Posterior cingulate gyrus (tissue), 11 donors: Measurements from ENCODE around the gene MMAB.

ENCODE experiments used
- DNase-seq, 10 donors: peaks; one replicate each; pipeline versions ENCODE4 v3.0.0 to v3.0.0-alpha.2; 2020 to 2021; ENCODE audit warnings: mixed read lengths in 3 of 10
- intact Hi-C: fragments of 100-400 bp; cut with DNase I; formaldehyde crosslinking; loops from one replicate; pipeline ENCODE4 v1.15.1; 2023

MMAB gene

GRCh38 chr12:109566424-109566823 lies 6.9 kb downstream of the MMAB start:
- peak in 3 of 10 donors; percentile 19 to 61 (median 46) for DNase-seq
- intact Hi-C loops: no loop called here

GRCh38 chr12:109563291-109564284 lies 9.7 kb downstream of the MMAB start:
- intact Hi-C loops: no loop called here
- peak in 3 of 10 donors; percentile 59 to 71 (median 69) for DNase-seq

GRCh38 chr12:109562871-109563270 lies 10.4 kb downstream of the MMAB start:
- peak in 2 of 10 donors; percentile 53 to 54 for DNase-seq
- intact Hi-C loops: no loop called here

- intact Hi-C loops: no loop called here
- peak in 1 of 10 donors; percentile 59 for DNase-seq
These were observed 11.6 kb downstream of the MMAB start for GRCh38 chr12:109561711-109562030.

GRCh38 chr12:109560867-109561710 lies 12.2 kb downstream of the MMAB start:
- peak in 3 of 10 donors; percentile 56 to 81 (median 76) for DNase-seq
- intact Hi-C loops: no loop called here

GRCh38 chr12:109559601-109560000 lies 13.7 kb downstream of the MMAB start:
- peak in 3 of 10 donors; percentile 55 to 74 (median 63) for DNase-seq
- intact Hi-C loops: no loop called here

GRCh38 chr12:109559200-109559505 lies 14.2 kb downstream of the MMAB start:
- DNase-seq: peak in 3 of 10 donors; percentile 31 to 67 (median 50)
- intact Hi-C loops: no loop called here

GRCh38 chr12:109558374-109559199 lies 14.7 kb downstream of the MMAB start:
- DNase-seq: peak in 3 of 10 donors; percentile 56 to 70 (median 69)
- intact Hi-C loops: no loop called here

- DNase-seq: peak in 3 of 10 donors; percentile 28 to 71 (median 48)
- intact Hi-C loops: no loop called here
These were observed 15.5 kb downstream of the MMAB start for GRCh38 chr12:109557805-109558204.

- intact Hi-C loops: no loop called here
- peak in 3 of 10 donors; percentile 22 to 78 (median 72) for DNase-seq
These were observed 16.1 kb downstream of the MMAB start for GRCh38 chr12:109557200-109557599.

- DNase-seq: peak in 3 of 10 donors; percentile 61 to 71 (median 64)
- intact Hi-C loops: no loop called here
These were observed 17.6 kb downstream of the MMAB start for GRCh38 chr12:109555431-109556315.

- intact Hi-C loops: no loop called here
These were observed 18.5 kb downstream of the MMAB start for GRCh38 chr12:109554761-109555160.

GRCh38 chr12:109553906-109554500 lies 19.3 kb downstream of the MMAB start:
- intact Hi-C loops: no loop called here

More at GRCh38 chr12:109554761-109555160, 18.5 kb downstream of the MMAB start:
- DNase-seq: peak in 3 of 10 donors; percentile 47 to 59 (median 50)

GRCh38 chr12:109553483-109553882 lies 19.8 kb downstream of the MMAB start:
- intact Hi-C loops: no loop called here

More at GRCh38 chr12:109553906-109554500, 19.3 kb downstream of the MMAB start:
- DNase-seq: peak in 3 of 10 donors; percentile 23 to 59 (median 52)

GRCh38 chr12:109552971-109553370 lies 20.3 kb downstream of the MMAB start:
- intact Hi-C loops: no loop called here
- DNase-seq: peak in 3 of 10 donors; percentile 15 to 70 (median 21)

More at GRCh38 chr12:109553483-109553882, 19.8 kb downstream of the MMAB start:
- DNase-seq: peak in 3 of 10 donors; percentile 3 to 53 (median 14)

GRCh38 chr12:109551108-109551507 lies 22.2 kb downstream of the MMAB start:
- intact Hi-C loops: no loop called here
- no peak for DNase-seq

- intact Hi-C loops: no loop called here
- peak in 3 of 10 donors; percentile 25 to 59 (median 39) for DNase-seq
These were observed 23.0 kb downstream of the MMAB start for GRCh38 chr12:109550281-109550680.

GRCh38 chr12:109549613-109550270 lies 23.6 kb downstream of the MMAB start:
- intact Hi-C loops: no loop called here
- peak in 3 of 10 donors; percentile 21 to 63 (median 37) for DNase-seq
